Neural progenitor cell (in vitro differentiated cells): ENCODE measurements around the gene GDF10.

Experiments used
- CTCF ChIP-seq: fragments of 200-600 bp; sonication (generic); IDR thresholded peaks from 2 replicates; pipeline ENCODE4 v1.5.1; 2017; ENCODE audit warnings: antibody characterized with exemption, mild to moderate bottlenecking
- EZH2phosphoT487 ChIP-seq: fragments of 200-600 bp; sonication (generic); IDR thresholded peaks from 2 replicates; pipeline ENCODE4 v1.6.1; 2017; ENCODE audit warnings: antibody characterized with exemption

GRCh38 chr10:47339186-47339735 is 39.3 kb downstream of the GDF10 start:
- no peak for TF ChIP-seq CTCF
- no peak for TF ChIP-seq EZH2phosphoT487
